Measurements from ENCODE around the gene HPN. TPM values are rescaled to one million over a fixed set of nuclear protein-coding genes. Genes with fewer than 3 reads are reported as not detected.

Gene HPN
- polyA plus RNA-seq, 10 donors: 0.09 to 0.91 (median 0.41) TPM; not detected in 2

DNA sequence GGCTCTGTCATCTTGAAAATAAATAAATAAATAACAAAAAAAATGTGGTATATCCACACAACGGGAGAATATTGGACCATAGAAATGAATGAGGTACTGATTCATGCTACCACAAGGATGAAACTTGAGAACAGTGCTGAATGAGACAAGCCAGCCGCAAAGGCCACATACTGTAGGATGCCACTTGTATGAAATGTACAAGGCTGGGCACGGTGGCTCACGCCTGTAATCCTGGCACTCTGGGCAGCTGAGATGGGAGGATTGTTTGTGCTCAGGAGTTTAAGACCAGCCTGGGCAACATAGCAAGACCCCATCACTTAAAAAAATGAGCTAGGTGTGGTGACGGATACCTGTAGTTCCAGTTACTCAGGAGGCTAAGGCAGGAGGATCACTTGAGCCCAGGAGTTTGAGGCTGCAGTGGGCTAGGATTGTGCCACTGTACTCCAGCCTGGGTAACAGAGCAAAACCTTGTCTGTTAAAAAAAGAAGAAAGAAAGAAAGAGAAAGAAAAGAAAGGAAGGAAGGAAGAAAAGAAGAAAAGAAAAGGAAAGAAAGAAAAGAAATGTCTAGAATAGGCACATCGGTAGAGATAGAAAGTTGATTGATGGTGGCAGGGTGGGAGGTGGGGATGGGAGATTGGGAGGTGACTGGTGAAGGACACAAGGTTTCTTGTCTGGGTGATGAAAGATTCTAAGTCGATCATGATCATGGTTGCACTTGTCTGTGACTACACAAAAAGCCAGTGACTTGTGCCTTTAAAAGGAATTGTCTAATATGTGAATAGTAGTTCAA lies 20.3 kb downstream of the HPN start:
- DNase-seq: no peak

DNA sequence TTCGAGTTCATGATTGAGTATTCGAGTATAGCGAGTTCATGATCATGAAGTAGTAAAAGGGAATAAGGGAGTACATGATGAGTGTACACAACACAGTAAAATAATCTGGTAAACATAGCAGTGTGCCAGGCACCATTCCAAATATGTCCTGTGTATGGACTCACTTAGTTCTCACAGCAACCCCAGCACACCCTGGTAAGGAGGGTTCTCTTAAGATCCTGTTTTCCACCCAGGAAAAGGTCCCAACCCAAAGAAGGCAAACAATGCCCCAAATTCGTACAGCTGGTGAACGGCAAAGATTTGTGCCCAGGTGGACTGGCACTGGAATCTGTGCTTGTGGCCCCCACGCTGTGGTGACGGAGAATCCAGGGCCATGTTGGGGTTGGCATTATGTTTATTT lies 21.4 kb downstream of the HPN start:
- no peak for DNase-seq

DNA sequence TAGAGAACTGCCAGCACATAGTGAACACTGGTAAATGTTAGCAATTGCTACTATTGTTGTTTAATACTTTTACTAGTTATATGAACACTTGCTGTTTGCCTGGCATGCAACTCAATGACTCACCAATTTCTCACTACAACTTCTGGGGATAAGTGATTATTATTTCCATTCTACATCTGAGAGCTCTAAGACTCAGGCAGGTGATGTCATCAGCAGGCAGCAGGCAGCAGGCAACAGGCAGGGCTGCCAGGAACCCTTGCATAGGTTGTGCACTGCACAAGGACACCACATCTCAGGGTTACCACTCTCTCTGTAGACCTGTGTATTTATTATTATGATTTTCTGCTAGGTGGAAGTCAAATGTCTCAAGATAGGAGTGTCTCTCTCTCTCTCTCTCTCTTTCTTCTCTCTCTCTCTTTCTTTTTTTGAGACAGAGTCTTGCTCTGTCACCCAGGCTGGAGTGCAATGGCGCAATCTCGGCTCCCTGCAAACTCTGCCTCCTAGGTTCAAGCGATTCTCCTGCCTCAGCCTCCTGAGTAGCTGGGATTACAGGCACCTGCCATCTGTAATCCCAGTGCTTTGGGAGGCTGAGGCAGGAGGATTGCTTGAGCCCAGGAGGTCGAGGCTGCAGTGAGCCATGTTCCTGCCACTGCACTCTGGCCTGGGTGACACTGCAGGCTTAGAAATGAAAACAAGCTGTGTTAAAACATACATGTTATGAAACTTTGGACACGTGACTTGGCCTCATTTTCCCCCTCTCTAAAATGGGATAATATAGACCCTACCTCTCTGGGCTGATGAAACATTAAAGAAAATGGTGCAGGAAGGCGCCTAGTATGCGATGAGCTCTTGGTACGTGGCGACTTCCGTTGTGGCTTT lies 22.7 kb downstream of the HPN start:
- no peak for DNase-seq

DNA sequence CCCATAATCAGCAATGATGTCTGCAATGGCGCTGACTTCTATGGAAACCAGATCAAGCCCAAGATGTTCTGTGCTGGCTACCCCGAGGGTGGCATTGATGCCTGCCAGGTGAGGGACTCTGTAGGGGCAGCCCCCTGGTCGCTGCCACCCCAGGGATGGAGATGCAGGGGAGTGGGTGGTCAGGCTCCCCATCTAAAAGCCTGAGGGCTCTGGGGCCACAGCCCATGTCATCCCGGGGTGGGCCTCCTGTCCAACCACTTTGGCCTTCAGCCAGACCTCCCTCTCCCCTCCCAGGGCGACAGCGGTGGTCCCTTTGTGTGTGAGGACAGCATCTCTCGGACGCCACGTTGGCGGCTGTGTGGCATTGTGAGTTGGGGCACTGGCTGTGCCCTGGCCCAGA lies 24.1 kb downstream of the HPN start:
- DNase-seq: no peak

DNA sequence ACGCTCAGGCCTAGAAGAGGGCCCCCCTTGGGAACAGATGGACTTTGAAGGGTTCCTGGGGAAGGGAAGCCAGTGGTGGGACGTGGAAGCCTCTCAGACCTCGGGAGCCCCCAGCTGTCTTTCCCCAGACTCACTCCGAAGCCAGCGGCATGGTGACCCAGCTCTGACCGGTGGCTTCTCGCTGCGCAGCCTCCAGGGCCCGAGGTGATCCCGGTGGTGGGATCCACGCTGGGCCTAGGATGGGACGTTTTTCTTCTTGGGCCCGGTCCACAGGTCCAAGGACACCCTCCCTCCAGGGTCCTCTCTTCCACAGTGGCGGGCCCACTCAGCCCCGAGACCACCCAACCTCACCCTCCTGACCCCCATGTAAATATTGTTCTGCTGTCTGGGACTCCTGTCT lies 24.6 kb downstream of the HPN start:
- DNase-seq: no peak

DNA sequence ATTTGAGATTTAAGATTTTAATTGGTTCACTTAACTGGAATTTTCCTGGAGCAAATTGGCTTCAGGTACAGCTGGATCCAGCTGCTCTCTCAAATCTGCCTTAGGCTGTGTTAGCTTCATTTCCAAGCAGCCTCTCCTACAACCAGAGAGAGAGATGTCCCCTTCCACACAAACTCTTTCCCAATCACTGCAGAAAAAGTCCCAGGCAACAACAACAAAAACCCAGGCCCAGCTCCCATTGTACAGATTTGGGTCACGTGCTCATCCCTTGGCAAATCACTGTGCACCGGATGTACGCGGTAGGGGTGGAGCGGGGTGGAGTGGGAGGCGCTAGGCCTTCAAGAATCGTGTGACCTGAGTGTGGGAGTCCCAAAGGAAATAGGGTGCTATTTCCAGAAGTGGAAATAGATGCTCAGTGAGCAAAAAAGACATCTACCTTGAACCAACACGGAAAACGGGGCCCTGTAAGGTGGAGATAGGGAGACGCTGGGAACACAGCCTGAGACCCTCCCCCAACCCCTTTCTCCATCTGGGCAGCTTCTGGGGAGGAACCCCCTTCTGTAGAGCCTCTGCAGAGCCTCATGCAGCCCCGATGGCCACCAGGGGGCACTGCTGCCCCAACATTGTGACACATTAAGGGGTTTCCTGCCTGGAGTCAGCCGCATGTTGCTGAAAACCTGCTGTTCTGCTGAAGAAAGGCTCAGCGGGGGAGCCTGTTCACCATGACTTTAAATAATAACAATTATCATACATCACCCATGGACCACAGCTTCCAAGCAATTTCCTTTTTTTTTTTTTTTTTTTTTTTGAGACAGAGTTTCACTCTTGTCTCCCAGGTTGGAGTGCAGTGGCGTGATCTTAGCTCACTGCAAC lies 25.4 kb downstream of the HPN start:
- DNase-seq: peak; percentile 71 to 90 (median 85)

DNA sequence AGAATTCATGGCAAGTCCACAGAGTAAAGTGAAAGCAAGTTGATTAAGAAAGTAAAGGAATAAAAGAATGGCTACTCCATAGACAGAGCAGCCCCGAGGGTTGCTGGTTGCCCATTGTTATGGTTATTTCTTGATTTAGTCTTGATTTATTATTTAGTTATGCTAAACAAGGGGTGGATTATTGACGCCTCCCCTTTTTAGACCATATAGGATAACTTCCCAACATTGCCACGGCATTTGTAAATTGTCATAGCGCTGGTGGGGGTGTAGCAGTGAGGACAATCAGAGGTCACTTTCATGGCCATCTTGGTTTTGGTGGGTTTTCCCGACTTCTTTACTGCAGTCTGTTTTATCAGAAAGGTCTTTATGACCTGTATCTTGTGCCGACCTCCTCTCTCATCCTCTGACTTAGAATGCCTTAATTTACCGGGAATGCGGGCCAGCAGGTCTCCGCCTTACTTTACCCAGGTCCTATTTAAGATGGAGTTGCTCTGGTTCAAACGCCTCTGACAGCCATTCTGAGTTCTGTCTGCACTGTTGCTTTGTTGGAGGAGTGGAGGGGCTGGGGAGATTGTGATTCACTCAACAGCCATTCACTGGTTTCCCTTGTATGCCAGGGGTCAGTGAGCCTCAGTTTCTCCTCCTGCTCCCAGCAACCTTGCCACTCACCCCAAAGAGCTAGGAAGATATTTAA lies 27.6 kb downstream of the HPN start:
- no peak for DNase-seq

DNA sequence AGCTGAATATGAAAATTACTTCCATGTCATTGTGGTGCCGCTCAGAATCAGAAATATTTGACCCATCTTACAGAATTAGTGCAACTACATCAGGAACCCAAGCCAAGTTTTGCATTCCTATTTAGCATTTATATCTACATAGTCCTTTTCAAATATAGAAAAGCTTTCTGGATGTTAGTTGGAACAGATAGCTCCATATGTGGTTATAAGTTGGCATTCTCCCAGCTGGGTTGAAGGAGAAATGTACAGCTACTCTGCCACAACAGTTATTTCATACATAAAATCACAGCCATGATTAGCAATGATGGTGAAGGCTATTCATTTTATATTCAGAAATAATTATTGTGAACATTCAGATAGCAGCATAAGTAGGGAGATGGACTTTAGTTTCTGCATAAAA lies 28.2 kb downstream of the HPN start:
- DNase-seq: peak in 1 of 3 donors; percentile 31

DNA sequence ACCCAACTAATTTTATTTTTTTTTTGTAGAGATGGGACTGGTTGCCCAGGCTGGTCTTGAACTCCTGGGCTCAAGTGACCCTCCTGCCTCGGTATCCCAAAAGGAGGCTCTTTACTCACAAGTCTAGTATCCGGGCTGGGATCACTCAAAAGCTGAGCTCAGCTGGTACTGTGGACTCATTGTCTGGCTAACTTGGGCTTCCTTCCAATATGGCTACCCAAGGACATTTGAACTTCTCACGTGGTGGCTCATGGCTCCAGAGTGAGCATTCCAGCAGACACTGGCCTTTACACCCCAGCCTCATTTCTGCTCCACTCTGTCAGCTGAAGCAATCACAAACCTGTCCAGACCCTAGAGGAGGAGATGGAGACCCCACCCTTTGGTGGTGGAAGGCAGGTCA lies 28.9 kb downstream of the HPN start:
- no peak for DNase-seq

DNA sequence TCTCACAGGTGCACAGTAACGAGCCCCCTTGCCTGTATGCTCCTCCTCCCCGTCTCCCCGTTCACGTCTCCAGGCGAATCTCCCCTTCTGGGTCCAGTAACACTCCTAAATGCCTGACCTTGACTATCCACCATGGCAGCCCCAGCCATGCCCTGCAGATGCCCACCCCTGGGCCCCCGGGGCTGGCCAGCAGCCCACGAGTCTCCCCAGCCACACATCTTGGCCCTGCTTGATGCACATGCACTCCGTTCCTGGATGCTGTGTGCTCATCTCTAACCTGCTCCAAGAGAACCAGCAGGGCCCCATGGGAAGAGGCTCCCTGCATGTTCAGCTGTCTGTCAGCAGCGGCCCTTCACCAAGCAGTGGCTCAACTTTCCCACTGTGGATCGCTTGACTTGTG lies 32.0 kb downstream of the HPN start:
- no peak for DNase-seq

DNA sequence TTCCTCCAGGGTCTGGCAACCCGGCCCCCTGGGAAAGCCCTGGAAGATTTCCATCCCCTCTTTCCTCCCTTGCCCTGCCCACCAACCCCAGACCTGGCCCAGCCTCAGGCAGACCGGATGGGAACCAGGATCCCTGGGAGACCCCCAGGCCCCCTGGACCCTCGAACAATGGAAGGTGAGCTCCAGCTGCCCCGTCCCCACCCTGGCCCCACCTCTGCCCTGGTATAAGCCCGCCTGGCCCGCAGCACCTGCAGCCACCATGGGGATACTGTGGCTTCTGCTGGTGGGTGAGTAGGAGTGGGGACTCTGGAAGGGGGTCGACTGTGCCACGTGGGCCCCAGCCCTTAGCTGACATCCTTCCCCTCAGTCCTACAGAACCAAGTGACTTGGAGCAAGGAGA lies 32.4 kb downstream of the HPN start:
- DNase-seq: no peak

DNA sequence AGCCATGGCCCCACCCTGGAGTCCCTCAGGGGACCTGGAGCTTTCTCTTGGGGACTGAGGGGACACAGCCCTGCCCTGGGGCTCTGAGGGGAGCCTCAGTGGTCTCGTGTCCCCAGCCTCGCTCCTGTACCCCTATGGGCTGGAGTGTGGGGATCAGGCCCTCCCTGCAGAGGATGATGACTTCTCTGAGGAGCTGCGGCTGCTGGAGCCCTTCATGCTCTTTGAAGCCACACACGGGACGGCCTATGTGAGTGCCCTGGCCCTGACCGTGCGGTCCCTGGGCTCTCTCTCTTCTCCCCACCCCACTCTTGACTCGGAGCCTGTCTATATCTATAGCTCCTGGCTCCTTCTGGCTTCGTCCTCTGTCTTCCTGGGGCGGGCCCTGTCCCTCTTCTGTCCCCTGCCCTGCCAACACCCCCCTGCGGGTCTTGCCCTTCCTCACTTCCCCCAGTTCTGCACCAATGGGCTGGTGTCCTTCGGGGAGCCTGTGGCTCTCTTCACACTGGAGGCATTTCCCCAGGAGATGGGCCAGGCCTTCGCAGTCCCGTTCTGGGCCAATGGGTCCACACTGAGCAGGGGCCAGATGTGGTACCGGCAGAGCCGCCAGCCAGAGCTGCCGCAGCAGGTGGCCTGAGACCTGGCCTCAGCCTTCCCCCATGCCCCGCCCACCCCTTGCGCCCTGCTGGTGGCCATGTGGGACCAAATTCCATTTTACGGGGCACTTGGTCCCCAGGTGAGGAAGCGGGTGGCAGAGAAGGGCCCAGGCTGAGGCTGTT lies 33.1 kb downstream of the HPN start:
- DNase-seq: no peak

DNA sequence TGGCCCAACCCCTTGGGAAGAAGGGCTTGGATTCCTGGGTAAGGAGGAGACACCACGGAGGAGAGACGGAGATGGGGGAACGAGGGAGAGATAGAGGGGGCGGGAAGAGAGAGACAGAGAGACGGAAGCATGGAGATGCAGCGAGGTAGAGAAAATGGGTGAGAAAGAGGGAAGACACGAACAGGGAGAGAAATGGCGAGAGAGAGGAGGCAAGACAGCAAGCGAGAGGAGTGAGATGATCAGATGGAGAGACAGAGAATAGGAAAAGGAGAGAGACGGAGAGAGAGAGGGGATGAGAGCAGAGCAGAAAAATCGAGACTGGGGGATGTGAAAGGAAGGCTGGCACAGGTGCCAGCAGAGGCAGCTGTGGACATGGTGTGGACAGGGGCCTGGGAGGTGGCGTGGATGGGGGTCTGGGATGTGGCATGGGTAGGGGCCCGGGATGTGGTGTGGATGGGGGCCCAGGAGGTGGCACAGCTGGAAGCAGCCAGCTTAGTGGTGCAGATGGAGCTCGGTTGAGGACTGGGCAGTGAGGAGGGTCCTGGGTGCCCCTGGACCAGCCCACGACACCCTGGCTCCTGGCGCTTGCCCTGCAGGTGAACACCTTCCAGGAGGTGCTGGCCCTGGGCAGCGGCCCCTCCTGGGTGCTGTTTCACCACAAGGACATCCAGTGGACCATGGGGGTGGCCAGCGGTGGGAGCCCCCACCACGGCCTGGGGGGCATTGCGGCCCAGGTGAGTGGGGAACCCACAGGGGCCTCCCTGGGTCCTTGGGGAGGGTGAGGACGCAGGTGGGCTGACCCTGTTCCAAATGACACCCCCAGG lies 33.9 kb downstream of the HPN start:
- no peak for DNase-seq

DNA sequence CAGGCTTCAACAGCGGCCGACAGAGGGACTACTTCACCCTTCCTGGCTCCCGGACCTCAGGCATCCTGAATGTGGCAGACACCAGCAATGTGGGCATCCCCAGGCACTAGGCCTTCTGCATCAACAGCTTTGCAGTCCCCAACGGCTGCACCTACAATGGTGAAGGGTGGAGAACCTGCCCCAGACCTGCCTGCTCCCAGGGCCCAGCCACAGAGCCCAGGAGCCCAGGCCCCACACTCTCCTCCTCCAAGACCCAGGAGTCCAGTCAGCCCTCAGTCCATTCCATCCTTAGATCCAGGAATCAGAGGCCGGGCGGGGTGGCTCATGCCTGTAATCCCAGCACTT lies 34.5 kb downstream of the HPN start:
- DNase-seq: no peak

DNA sequence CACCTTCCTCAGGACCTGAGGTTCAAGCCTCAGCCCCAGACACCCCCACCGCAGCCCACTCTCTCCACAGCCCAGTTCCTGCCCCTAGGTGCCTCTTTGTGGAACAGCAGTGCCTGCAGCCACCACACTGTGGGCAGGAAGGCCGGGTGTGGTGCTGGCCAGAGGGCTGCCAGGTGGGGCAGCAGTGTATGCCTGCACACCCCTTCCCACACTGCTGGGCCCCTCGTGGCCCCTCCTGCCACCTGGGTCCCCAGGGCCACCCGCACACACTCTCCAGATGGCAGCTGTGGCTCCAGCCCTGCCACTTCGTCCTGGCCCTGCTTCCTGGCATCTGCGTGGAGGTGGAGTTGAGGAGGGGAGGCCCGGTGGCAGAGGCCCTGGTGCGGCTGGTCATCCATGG lies 35.1 kb downstream of the HPN start:
- DNase-seq: no peak

DNA sequence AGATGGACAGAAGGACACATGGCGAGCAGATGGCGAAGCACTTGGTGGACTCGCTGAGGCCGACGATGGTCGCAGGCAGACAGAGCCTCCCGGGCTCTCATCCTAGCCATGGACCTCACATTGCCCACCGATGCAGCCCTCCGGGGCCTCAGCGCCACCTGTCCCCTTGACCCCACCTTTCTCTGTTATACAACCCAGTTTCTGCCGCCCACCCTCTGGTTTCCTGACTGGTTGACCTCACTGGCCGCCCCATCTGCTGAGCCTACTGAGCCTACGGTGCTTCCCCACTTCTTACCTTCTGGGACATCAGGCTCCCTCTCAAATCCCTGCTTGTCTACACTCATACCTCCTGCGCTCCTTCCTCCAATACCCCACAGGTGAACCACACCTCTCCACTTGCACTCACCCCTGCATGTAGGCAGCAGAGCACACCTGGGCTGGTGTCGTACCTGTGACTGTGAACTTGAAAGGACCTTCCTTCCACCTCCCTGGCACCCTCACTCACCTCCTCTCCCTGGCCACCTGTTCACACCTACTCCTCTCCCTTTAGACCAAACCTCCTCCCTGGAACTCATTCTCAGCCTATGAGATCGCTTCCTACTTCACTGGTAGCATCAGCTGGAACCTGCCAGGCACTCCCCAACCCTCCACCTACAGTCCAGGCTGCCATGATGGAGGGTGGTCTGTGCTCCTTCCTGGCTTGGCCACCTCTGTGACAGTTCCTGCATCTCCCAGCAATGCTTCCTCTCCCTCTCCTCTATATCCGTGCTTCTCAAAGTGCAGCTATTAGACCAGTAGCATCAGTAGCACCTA lies 36.1 kb downstream of the HPN start:
- no peak for DNase-seq

DNA sequence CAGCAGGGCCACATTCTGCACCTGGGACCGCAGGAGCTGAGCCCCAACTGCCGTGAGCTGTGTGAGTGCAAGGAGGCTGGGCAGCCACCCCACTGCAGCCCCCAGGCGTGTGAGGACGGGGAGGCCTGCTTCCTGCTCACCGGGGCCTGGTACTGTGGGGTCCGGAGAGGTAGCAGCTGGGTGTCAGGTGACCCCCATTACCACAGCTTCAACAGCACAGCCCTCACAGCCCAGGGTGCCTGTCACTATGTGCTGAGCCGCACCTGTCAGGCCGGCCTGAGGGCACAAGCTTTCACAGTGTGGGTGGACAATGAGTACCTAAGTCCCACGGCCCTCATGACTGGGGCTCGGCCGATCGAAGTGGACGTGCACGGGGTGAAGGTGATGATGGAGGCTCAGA lies 38.3 kb downstream of the HPN start:
- DNase-seq: no peak

DNA sequence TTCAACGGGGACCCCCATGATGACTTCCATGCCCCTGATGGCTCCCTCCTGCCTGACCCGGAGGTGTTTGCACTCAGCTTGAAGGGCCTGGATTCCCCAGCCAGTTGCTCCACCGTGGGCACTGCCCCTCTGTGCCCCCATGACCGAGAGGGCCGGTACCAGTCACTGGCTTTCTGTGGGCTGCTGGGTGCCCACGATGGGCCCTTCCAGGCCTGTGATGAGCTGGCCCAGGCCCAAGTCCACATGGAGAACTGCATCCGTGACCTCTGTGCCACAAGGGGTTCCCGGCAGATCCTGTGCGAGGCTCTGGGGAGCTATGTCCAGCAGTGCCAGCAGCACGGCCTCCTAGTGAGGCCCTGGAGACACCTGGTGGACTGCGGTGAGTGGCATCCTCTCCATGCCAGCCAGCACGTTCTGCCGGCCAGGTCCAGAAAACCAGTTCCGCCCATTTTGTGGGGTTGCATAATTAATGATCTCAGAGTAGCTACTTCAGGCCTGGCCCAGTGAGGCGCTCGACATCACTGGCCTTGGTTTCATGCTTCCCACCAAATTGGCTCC lies 39.2 kb downstream of the HPN start:
- no peak for DNase-seq

DNA sequence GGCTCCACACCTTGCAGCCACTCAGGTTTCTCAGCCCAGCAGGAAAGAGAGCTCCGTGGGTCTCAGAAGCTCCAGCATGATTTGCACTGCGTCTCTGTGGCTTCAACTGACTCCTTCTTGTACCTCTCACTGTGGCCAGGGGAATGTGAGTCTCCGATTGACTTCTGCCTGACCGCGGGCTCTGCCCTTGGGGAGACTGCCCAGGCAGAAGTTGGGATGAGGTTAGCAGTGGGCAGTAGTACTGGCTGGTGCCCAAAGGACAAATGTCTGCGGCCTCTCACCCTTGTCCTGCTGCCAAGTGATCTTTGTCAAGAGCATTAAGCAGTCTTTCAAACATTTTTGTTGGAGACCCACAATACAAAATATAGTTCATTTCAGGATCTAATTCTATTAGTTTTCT lies 39.7 kb downstream of the HPN start:
- no peak for DNase-seq
